Esophagus muscularis mucosa (tissue), 4 donors: ENCODE measurements around the gene MCHR2. TPM values are rescaled to one million over a fixed set of nuclear protein-coding genes. Genes with fewer than 3 reads are reported as not detected.

ENCODE experiments used
- DNase-seq: peaks from one replicate; pipeline ENCODE4 v3.0.0-alpha.2; 2017; ENCODE audit errors: extremely low spot score
- H3K27ac ChIP-seq, 4 donors: fragments of 200-600 bp; sonication (generic); replicated peaks in 1 of 4; 1 replicate in 3 of 4; 2 replicates in 1 of 4; pipeline ENCODE4 v1.5.1; 2016 to 2019; ENCODE audit warnings: mild to moderate bottlenecking in 1 of 4
- H3K27me3 ChIP-seq, 4 donors: fragments of 200-600 bp; sonication (generic); one replicate each; pipeline versions ENCODE4 v1.5.1 to v1.6.0; 2016 to 2019
- H3K36me3 ChIP-seq, 4 donors: fragments of 200-600 bp; sonication (generic); one replicate each; pipeline ENCODE4 v1.5.1; 2016 to 2019
- H3K4me1 ChIP-seq, 4 donors: fragments of 200-600 bp; sonication (generic); one replicate each; pipeline ENCODE4 v1.5.1; 2016 to 2019
- H3K4me3 ChIP-seq, 4 donors: fragments of 200-600 bp; sonication (generic); 1 replicate in 2 of 4; 2 replicates in 2 of 4; pipeline ENCODE4 v1.5.1; 2016 to 2019; ENCODE audit warnings: mild to moderate bottlenecking in 4 of 4, moderate library complexity in 1 of 4
- H3K9me3 ChIP-seq, 4 donors: fragments of 200-600 bp; sonication (generic); 1 replicate in 3 of 4; 2 replicates in 1 of 4; pipeline ENCODE4 v1.5.1; 2016 to 2019
- EP300 ChIP-seq: sonication (generic); formaldehyde crosslinking; IDR thresholded peaks from one replicate; pipeline ENCODE4 v1.6.1; 2017; ENCODE audit warnings: antibody characterized with exemption
- POLR2A ChIP-seq: fragments of 450-650 bp; IDR thresholded peaks from one replicate; pipeline ENCODE4 v1.6.1; 2017; ENCODE audit warnings: antibody characterized with exemption, moderate library complexity, mild to moderate bottlenecking, low read depth
- POLR2AphosphoS5 ChIP-seq, 2 donors: sonication (generic); formaldehyde crosslinking; IDR thresholded peaks; one replicate each; pipeline ENCODE4 v1.6.1; 2017; ENCODE audit warnings: antibody characterized with exemption in 2 of 2
- WGBS: methylation state at CpG from one replicate; pipeline ENCODE4 v1.1.5; 2018; 5-methylcytosine and 5-hydroxymethylcytosine counted together
- intact Hi-C: fragments of 100-400 bp; cut with DNase I; formaldehyde crosslinking; loops from one replicate; pipeline ENCODE4 v1.15.1; 2023
- total RNA-seq, 4 donors: library from RNA; depleted of rRNA; stranded (reverse); fragments of >200 nt; gene quantifications; one replicate each; pipeline versions ENCODE4 v1.1.0 to v1.2.1, GENCODE V29; 2016
- TF ChIP-seq, protein P1 (sequence below), 3 experiments: fragments of 200-600 bp in 2 of 3; fragments of 450-650 bp in 1 of 3; sonication (generic) in 2 of 3; IDR thresholded peaks; one replicate each; pipeline ENCODE4 v1.5.1; 2017 to 2019; ENCODE audit warnings: antibody characterized with exemption in 3 of 3, mild to moderate bottlenecking in 2 of 3, moderate library complexity in 1 of 3

Gene MCHR2
- total RNA-seq, 4 donors from 2014 or later, result not detected

GRCh38 chr6:99912657-99913056 lies 81.4 kb downstream of the MCHR2 start:
- Histone ChIP-seq H3K27ac (no peak overlapping the region), H3K36me3 (no peaks in the 10 kb centered on the region), H3K27me3 (peaks cover 0 to 7% (median 0%) of the 10 kb centered on the region in 4 donors), H3K4me1 (no peaks in the 10 kb centered on the region), H3K4me3 (no peak overlapping the region), H3K9me3 (no peaks in the 10 kb centered on the region)
- DNase-seq, result no peak
- WGBS, result 46% methylated on average over 4 of the region's 4 CpGs
- intact Hi-C loops, result no loop called here
- TF ChIP-seq, protein P1, sequence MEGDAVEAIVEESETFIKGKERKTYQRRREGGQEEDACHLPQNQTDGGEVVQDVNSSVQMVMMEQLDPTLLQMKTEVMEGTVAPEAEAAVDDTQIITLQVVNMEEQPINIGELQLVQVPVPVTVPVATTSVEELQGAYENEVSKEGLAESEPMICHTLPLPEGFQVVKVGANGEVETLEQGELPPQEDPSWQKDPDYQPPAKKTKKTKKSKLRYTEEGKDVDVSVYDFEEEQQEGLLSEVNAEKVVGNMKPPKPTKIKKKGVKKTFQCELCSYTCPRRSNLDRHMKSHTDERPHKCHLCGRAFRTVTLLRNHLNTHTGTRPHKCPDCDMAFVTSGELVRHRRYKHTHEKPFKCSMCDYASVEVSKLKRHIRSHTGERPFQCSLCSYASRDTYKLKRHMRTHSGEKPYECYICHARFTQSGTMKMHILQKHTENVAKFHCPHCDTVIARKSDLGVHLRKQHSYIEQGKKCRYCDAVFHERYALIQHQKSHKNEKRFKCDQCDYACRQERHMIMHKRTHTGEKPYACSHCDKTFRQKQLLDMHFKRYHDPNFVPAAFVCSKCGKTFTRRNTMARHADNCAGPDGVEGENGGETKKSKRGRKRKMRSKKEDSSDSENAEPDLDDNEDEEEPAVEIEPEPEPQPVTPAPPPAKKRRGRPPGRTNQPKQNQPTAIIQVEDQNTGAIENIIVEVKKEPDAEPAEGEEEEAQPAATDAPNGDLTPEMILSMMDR (IDR thresholded peaks at IDR 0.05), result no peak

DNA sequence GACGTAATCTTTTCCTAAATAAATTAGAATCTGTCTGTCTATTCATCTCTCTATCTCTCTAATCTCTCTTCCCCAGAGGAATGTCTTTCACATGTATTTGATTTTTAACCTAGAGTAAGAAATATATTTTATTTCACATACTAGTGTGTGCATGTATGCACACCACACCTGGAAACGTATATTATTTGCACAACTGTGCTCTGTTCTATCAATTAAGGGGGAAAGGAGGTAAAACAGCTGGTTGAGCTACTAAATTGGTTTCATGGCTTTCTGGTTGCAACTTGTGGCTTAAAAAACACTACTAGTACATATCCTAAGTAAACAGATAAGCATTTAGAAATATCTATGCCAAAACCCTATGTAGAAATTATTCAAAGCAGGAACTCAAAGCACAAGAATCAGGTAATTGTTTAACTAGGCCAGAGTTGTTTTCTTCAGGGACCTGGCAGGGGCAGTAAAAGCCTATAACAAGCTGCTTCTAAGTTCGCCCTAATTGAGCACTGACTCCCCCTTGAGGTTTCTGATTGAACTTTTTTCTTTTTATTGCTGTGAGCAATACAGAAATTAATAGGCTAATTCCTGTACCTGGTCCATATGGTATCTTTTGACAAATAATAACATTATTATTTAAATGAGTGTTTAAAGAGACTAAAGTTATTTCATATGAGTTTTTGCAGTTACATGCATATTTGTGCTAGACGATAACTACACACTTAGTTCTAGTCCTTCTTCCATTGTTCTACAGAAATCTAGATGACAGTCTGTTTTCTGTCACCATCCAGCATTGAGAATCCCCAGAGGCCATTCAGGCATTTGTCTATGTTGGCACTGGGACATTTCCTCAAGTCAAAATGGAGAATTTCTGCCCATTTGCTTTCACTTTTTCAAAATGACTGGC lies 88.6 kb downstream of the MCHR2 start:
- WGBS, result 54% methylated on average over 4 of the region's 4 CpGs
- intact Hi-C loops, result no loop called here
- no peak for TF ChIP-seq POLR2A
- TF ChIP-seq, protein P1 (IDR thresholded peaks at IDR 0.05), result peak in 2 of 3 experiments; percentile 25 to 39
- no peaks in the 10 kb centered on the region for H3K9me3 ChIP-seq
- H3K4me1 ChIP-seq, result no peaks in the 10 kb centered on the region
- H3K4me3 ChIP-seq, result no peak overlapping the region
- peaks cover 0 to 12% (median 0%) of the 10 kb centered on the region in 4 donors for H3K27me3 ChIP-seq
- H3K36me3 ChIP-seq, result no peaks in the 10 kb centered on the region
- no peak overlapping the region for H3K27ac ChIP-seq
- DNase-seq, result no peak

DNA sequence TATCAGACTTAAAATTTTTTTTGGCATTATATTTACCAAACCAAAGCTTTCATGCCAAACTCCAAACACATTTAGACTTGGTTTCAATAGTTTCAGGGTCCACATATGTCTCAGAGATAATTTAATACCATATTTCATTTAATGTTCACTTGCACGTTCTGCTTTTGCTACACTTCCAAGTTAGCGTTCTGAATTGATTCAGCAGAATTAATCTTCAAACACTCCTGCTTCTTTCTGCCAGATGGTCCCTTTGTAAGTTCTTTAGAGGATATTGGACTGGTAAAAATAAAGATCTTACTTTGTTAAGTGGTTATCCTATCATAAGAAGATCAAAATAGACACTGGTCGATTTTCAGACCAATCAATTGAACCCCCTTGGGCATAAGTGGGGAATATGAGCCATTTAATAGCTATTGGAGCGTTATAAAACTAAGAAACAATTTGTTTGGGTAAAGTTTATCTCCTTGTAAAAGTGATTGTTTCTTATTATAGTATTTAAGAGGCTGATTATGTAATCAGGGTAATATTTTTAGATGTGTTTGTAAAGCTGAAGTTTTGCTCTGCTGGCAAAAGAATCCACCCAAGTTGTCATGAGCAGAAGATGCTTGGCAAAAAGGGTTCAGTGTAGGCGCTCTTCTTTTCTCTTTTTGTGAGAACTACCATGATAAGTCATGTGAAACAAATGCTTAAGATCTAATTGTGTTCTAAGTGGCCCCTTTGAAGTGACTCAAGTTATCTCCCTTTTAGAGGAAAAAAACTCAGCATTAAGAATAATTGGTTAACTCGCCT lies 92.2 kb downstream of the MCHR2 start:
- DNase-seq, result no peak
- TF ChIP-seq POLR2AphosphoS5 (IDR thresholded peaks at IDR 0.05) (no peak), POLR2A (no peak), EP300 (no peak)
- TF ChIP-seq, protein P1 (IDR thresholded peaks at IDR 0.05), result no peak
- Histone ChIP-seq H3K4me1 (no peaks in the 10 kb centered on the region), H3K36me3 (no peaks in the 10 kb centered on the region), H3K27me3 (peaks cover 0 to 5% (median 0%) of the 10 kb centered on the region in 4 donors), H3K4me3 (no peak overlapping the region), H3K27ac (no peak overlapping the region), H3K9me3 (no peaks in the 10 kb centered on the region)
- 64% methylated on average over 5 of the region's 6 CpGs for WGBS
- intact Hi-C loops, result no loop called here

DNA sequence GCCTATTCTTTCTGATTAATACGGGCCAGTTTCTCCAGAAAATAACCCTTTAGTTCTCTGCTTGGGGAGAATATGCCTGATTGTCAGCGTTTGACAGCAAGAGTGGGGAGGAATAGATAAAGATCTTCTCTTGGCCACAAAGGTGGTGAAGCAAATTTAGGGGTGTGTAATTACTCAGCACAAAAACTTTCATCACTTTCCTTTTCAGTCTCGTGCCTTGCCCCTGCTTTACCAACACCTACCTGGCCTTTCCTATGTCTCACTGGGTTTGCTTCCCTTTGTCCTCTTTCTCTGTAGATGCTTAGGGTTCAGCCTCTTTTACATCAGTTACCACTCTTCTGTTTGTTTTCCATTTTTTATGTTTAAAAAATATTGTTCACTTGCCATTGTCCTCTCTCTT lies 99.2 kb downstream of the MCHR2 start:
- Histone ChIP-seq H3K27me3 (no peaks in the 10 kb centered on the region), H3K27ac (no peak overlapping the region), H3K4me3 (no peak overlapping the region), H3K4me1 (no peaks in the 10 kb centered on the region), H3K36me3 (no peaks in the 10 kb centered on the region), H3K9me3 (no peaks in the 10 kb centered on the region)
- intact Hi-C loops, result no loop called here
- DNase-seq, result no peak
- 70% methylated on average over 3 of the region's 3 CpGs for WGBS
- TF ChIP-seq EP300 (no peak), POLR2AphosphoS5 (IDR thresholded peaks at IDR 0.05) (no peak), POLR2A (no peak)
- TF ChIP-seq, protein P1 (IDR thresholded peaks at IDR 0.05), result no peak
